Fibroblast of pulmonary artery (primary cell): ENCODE data around the gene ZDHHC3.

Experiments used
- DNase-seq: peaks from one replicate; pipeline ENCODE4 v3.0.0-alpha.2; 2010; ENCODE audit warnings: low read depth
- H3K4me3 ChIP-seq: replicated peaks from 2 replicates; pipeline ENCODE4 v1.5.1; 2011; ENCODE audit warnings: low read depth, mild to moderate bottlenecking, control low read depth, low read length, moderate library complexity
- CTCF ChIP-seq: IDR thresholded peaks from 2 replicates; pipeline ENCODE4 v1.5.1; 2011; ENCODE audit warnings: mild to moderate bottlenecking, control low read depth, low read length, inconsistent platforms; ENCODE audit errors: missing control alignments

ZDHHC3 gene

DNA sequence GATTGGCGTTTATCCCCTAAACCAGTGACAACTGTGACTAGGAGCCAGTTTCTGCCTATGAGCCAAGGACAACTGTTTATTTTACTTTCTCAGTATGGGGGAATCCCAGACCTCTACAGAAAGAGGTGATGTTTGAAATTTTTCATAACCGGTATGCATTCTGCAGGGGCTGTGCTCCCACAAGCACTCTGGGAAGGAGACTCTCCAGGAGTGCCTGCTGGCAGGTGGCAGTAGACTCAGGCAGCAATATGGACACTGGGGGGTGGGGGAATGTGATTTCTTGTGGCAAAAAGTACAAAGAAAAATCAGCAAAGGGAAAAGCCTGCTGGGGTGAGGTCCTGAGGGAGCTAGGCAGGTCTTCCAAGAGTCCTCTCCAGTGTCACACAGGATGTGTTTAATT is 95.7 kb downstream of the ZDHHC3 start:
- no peak for DNase-seq
- no peak overlapping the region for H3K4me3 ChIP-seq
- no peak for TF ChIP-seq CTCF

- no peak for DNase-seq
- H3K4me3 ChIP-seq = no peak overlapping the region
- no peak for TF ChIP-seq CTCF
Measured at GRCh38 chr3:44877333-44877732, 98.6 kb downstream of the ZDHHC3 start.

DNA sequence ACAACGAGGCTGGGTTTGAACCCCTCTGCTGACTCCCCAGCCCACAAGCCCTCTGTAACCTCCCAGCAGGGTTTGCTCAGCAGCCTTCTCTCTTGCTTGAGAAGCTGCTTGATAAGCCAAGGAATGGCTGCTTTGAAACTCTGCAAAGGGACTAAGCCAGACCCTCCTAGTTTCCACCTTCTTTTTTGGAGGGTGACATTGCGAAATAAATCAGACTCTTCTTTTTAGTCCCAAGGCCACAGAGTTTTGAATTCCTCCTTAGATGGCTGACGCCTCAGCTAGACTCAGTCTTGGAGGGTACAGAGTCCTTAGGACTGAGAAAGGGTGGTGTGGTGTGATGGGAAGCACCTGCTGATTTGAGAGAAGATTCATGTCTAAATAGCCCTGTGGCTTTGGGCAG is 100.4 kb downstream of the ZDHHC3 start:
- DNase-seq = no peak
- no peak overlapping the region for H3K4me3 ChIP-seq
- TF ChIP-seq CTCF = no peak
